HEK293 (cell line): Measurements from ENCODE around the gene SIL1.

Experiments
- CTCF ChIA-PET: fragments of 350-600 bp; formaldehyde crosslinking; extraction: SDS; loops from one replicate; lab custom pipeline; 2021; ENCODE audit warnings: antibody characterized with exemption; lab: Yijun Ruan, JAX
- POLR2A ChIA-PET: fragments of 300-600 bp; formaldehyde crosslinking; extraction: SDS; loops from one replicate; lab custom pipeline; 2020; ENCODE audit warnings: antibody characterized with exemption, inconsistent platforms; lab: Yijun Ruan, JAX
- H3K27ac ChIP-seq: fragments of 200-500 bp; sonication (Bioruptor generic); 2 replicates; pipeline ENCODE4 v1.5.1; 2014; ENCODE audit warnings: low read depth, low read length, control low read depth, inconsistent platforms; ENCODE audit errors: extremely low read depth
- H3K36me3 ChIP-seq, 2 experiments: fragments of 200-500 bp in 1 of 2; sonication (Bioruptor generic) in 1 of 2; 1 replicate in 1 of 2; 2 replicates in 1 of 2; pipeline ENCODE4 v1.5.1; 2014 to 2017; ENCODE audit warnings: inconsistent platforms in 2 of 2, low read length in 2 of 2; ENCODE audit not compliant: control insufficient read depth in 2 of 2, insufficient read depth in 1 of 2
- H3K4me1 ChIP-seq: fragments of 200-500 bp; sonication (Bioruptor generic); 2 replicates; pipeline ENCODE4 v1.5.1; 2014; ENCODE audit warnings: mild to moderate bottlenecking, low read length, inconsistent platforms; ENCODE audit not compliant: control insufficient read depth, insufficient read depth
- H3K4me3 ChIP-seq: 2 replicates; pipeline ENCODE4 v1.5.1; 2011; ENCODE audit warnings: low read depth, mild to moderate bottlenecking, control low read depth, low read length, moderate library complexity
- H3K9me3 ChIP-seq: fragments of 200-500 bp; sonication (Bioruptor generic); 2 replicates; pipeline ENCODE4 v1.5.1; 2014; ENCODE audit warnings: low read depth, low read length, inconsistent platforms; ENCODE audit not compliant: control insufficient read depth, insufficient read depth
- GLIS1 ChIP-seq: fragments of 450-650 bp; formaldehyde crosslinking; IDR thresholded peaks from 2 replicates; pipeline ENCODE4 v1.5.1; 2016; ENCODE audit warnings: missing biosample characterization, missing genetic modification characterization
- GLIS2 ChIP-seq: fragments of 450-650 bp; formaldehyde crosslinking; IDR thresholded peaks from 2 replicates; pipeline ENCODE4 v1.5.1; 2016; ENCODE audit warnings: missing biosample characterization, missing genetic modification characterization
- HOXD13 ChIP-seq: sonication (generic); formaldehyde crosslinking; IDR thresholded peaks from 2 replicates; pipeline ENCODE4 v1.8.0; 2022; ENCODE audit warnings: missing genetic modification reagents, borderline replicate concordance
- KLF8 ChIP-seq: fragments of 450-650 bp; formaldehyde crosslinking; IDR thresholded peaks from 2 replicates; pipeline ENCODE4 v1.5.1; 2016; ENCODE audit warnings: missing biosample characterization, missing genetic modification characterization
- SCRT2 ChIP-seq: fragments of 450-650 bp; formaldehyde crosslinking; IDR thresholded peaks from 2 replicates; pipeline ENCODE4 v1.5.1; 2016; ENCODE audit warnings: missing biosample characterization, missing genetic modification characterization
- SP2 ChIP-seq: fragments of 450-650 bp; formaldehyde crosslinking; IDR thresholded peaks from 2 replicates; pipeline ENCODE4 v1.5.1; 2016; ENCODE audit warnings: missing biosample characterization, missing genetic modification characterization
- YY1 ChIP-seq: fragments of 450-650 bp; formaldehyde crosslinking; IDR thresholded peaks from 2 replicates; pipeline ENCODE4 v1.5.1; 2018; ENCODE audit warnings: missing biosample characterization, missing genetic modification characterization
- YY2 ChIP-seq: fragments of 450-650 bp; formaldehyde crosslinking; IDR thresholded peaks from 2 replicates; pipeline ENCODE4 v1.5.1; 2016; ENCODE audit warnings: missing biosample characterization, missing genetic modification characterization
- ZBTB7A ChIP-seq: fragments of 450-650 bp; formaldehyde crosslinking; IDR thresholded peaks from 2 replicates; pipeline ENCODE4 v1.5.1; 2016; ENCODE audit warnings: low read depth, missing biosample characterization, missing genetic modification characterization
- ZEB2 ChIP-seq: fragments of 450-650 bp; formaldehyde crosslinking; IDR thresholded peaks from 2 replicates; pipeline ENCODE4 v1.5.1; 2016; ENCODE audit warnings: missing biosample characterization, missing genetic modification characterization
- ZFP3 ChIP-seq: fragments of 450-650 bp; formaldehyde crosslinking; IDR thresholded peaks from 2 replicates; pipeline ENCODE4 v1.5.1; 2016; ENCODE audit warnings: low read depth, missing biosample characterization, missing genetic modification characterization
- ZIC2 ChIP-seq: fragments of 450-650 bp; formaldehyde crosslinking; IDR thresholded peaks from 2 replicates; pipeline ENCODE4 v1.5.1; 2016; ENCODE audit warnings: missing biosample characterization, missing genetic modification characterization
- ZNF112 ChIP-seq: fragments of 450-650 bp; formaldehyde crosslinking; IDR thresholded peaks from 2 replicates; pipeline ENCODE4 v1.5.0; 2017; ENCODE audit warnings: missing biosample characterization, missing genetic modification characterization
- ZNF133 ChIP-seq: fragments of 450-650 bp; formaldehyde crosslinking; IDR thresholded peaks from 2 replicates; pipeline ENCODE4 v1.5.1; 2016; ENCODE audit warnings: missing biosample characterization, missing genetic modification characterization
- ZNF140 ChIP-seq: fragments of 450-650 bp; formaldehyde crosslinking; IDR thresholded peaks from 2 replicates; pipeline ENCODE4 v1.5.1; 2016; ENCODE audit warnings: missing biosample characterization, missing genetic modification characterization
- ZNF16 ChIP-seq: fragments of 450-650 bp; formaldehyde crosslinking; IDR thresholded peaks from 2 replicates; pipeline ENCODE4 v1.5.1; 2016; ENCODE audit warnings: low read depth, missing biosample characterization, missing genetic modification characterization
- ZNF169 ChIP-seq: fragments of 450-650 bp; formaldehyde crosslinking; IDR thresholded peaks from 2 replicates; pipeline ENCODE4 v1.5.1; 2016; ENCODE audit warnings: missing biosample characterization, missing genetic modification characterization
- ZNF23 ChIP-seq: fragments of 450-650 bp; formaldehyde crosslinking; IDR thresholded peaks from 2 replicates; pipeline ENCODE4 v1.5.1; 2016; ENCODE audit warnings: missing biosample characterization, missing genetic modification characterization, borderline replicate concordance
- ZNF292 ChIP-seq: fragments of 450-650 bp; formaldehyde crosslinking; IDR thresholded peaks from 2 replicates; pipeline ENCODE4 v1.5.1; 2016; ENCODE audit warnings: low read depth, missing biosample characterization, missing genetic modification characterization, borderline replicate concordance
- ZNF302 ChIP-seq: fragments of 450-650 bp; formaldehyde crosslinking; IDR thresholded peaks from 2 replicates; pipeline ENCODE4 v1.5.1; 2016; ENCODE audit warnings: missing biosample characterization, missing genetic modification characterization, low read depth
- ZNF341 ChIP-seq: fragments of 450-650 bp; formaldehyde crosslinking; IDR thresholded peaks from 2 replicates; pipeline ENCODE4; 2016; ENCODE audit warnings: low read depth, missing biosample characterization, missing genetic modification characterization
- ZNF416 ChIP-seq: fragments of 450-650 bp; formaldehyde crosslinking; IDR thresholded peaks from 2 replicates; pipeline ENCODE4 v1.5.1; 2016; ENCODE audit warnings: missing biosample characterization, missing genetic modification characterization
- ZNF513 ChIP-seq: fragments of 450-650 bp; IDR thresholded peaks from 2 replicates; pipeline ENCODE4 v1.5.1; 2018; ENCODE audit warnings: missing biosample characterization, missing genetic modification characterization
- ZNF521 ChIP-seq: fragments of 450-650 bp; formaldehyde crosslinking; IDR thresholded peaks from 2 replicates; pipeline ENCODE4 v1.5.1; 2017; ENCODE audit warnings: missing biosample characterization, mild to moderate bottlenecking, missing genetic modification characterization
- ZNF558 ChIP-seq: fragments of 450-650 bp; formaldehyde crosslinking; IDR thresholded peaks from 2 replicates; pipeline ENCODE4 v1.5.1; 2016; ENCODE audit warnings: missing biosample characterization, missing genetic modification characterization
- ZNF624 ChIP-seq: fragments of 450-650 bp; formaldehyde crosslinking; IDR thresholded peaks from 2 replicates; pipeline ENCODE4 v1.5.1; 2017; ENCODE audit warnings: missing biosample characterization, missing genetic modification characterization
- TF ChIP-seq, protein P1 (sequence below): fragments of 450-650 bp; formaldehyde crosslinking; IDR thresholded peaks from 2 replicates; pipeline ENCODE4 v1.5.1; 2016; ENCODE audit warnings: missing biosample characterization, missing genetic modification characterization
- TF ChIP-seq, protein P2 (sequence below): fragments of 450-650 bp; formaldehyde crosslinking; IDR thresholded peaks from 2 replicates; pipeline ENCODE4 v1.5.1; 2016; ENCODE audit warnings: missing biosample characterization, missing genetic modification characterization

SIL1 gene

GRCh38 chr5:139183502-139183901 lies 14.7 kb downstream of the SIL1 start (continued):
- TF ChIP-seq, protein P1, sequence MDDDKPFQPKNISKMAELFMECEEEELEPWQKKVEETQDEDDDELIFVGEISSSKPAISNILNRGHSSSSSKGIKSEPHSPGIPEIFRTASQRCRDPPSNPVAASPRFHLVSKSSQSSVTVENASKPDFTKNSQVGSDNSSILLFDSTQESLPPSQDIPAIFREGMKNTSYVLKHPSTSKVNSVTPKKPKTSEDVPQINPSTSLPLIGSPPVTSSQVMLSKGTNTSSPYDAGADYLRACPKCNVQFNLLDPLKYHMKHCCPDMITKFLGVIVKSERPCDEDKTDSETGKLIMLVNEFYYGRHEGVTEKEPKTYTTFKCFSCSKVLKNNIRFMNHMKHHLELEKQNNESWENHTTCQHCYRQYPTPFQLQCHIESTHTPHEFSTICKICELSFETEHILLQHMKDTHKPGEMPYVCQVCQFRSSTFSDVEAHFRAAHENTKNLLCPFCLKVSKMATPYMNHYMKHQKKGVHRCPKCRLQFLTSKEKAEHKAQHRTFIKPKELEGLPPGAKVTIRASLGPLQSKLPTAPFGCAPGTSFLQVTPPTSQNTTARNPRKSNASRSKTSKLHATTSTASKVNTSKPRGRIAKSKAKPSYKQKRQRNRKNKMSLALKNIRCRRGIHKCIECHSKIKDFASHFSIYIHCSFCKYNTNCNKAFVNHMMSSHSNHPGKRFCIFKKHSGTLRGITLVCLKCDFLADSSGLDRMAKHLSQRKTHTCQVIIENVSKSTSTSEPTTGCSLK (tag by site-specific recombination), result no peak
- TF ChIP-seq ZNF112, result no peak
- peak; percentile 55 for TF ChIP-seq SCRT2 (tag by site-specific recombination)
- TF ChIP-seq ZNF16 (tag by site-specific recombination), result no peak
- TF ChIP-seq ZNF133, result no peak
- no peak for TF ChIP-seq ZBTB7A
- TF ChIP-seq ZIC2 (tag by site-specific recombination), result peak; percentile 82

DNA sequence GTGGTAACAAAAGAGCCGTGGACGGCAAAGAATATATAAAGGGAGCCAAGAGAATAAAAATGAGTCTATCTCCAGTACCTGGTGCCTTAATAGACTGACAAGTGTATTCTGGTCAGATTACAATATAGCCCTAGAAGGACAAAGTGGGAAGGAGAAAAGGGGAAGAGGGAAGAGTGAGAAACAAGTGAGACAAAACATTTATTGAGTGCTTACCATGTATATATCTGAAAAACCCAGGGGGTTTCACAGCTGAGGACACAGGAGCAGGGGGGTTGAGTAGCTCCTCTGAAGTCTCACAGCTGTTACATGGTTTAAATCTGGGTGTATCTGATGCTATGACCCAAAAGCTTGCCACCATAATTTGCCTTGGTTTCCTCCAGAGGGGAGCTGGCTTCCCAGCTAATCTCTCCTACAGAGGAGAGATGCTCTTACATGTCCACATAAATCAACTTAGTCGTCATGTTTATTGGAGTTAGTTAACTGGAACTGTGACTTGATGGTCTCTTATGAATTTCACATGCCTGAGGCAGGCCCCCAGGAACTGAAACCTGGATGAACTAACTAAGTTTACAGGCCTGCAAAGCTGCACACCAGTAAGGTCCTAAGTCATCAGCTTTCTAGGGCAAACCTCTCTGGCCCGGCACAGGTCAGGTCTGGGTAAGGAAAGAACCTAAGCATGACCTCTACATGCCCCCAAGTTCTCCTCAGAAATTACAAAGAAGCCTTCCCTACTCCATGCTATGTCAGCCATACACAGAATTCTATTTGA lies 15.5 kb downstream of the SIL1 start:
- H3K27ac ChIP-seq, result 0 out of 2 replicates have a peak overlapping the region, but pooled peaks have one; percentile 11
- no peaks in the 10 kb centered on the region for H3K9me3 ChIP-seq
- ChIA-PET CTCF (interaction anchor here (0.7 kb wide), 1 partner anchor 75 kb away, joined by 3 read pairs; no protein-coding TSS in a partner anchor), POLR2A (no interaction called here)
- no peaks in the 10 kb centered on the region; a peak in 1 of 3 replicates for H3K36me3 ChIP-seq
- TF ChIP-seq ZEB2 (tag by site-specific recombination), result 0 out of 2 replicates have a peak, but pooled peaks have one; percentile 5
- TF ChIP-seq YY1 (tag by site-specific recombination), result no peak
- TF ChIP-seq, protein P2, sequence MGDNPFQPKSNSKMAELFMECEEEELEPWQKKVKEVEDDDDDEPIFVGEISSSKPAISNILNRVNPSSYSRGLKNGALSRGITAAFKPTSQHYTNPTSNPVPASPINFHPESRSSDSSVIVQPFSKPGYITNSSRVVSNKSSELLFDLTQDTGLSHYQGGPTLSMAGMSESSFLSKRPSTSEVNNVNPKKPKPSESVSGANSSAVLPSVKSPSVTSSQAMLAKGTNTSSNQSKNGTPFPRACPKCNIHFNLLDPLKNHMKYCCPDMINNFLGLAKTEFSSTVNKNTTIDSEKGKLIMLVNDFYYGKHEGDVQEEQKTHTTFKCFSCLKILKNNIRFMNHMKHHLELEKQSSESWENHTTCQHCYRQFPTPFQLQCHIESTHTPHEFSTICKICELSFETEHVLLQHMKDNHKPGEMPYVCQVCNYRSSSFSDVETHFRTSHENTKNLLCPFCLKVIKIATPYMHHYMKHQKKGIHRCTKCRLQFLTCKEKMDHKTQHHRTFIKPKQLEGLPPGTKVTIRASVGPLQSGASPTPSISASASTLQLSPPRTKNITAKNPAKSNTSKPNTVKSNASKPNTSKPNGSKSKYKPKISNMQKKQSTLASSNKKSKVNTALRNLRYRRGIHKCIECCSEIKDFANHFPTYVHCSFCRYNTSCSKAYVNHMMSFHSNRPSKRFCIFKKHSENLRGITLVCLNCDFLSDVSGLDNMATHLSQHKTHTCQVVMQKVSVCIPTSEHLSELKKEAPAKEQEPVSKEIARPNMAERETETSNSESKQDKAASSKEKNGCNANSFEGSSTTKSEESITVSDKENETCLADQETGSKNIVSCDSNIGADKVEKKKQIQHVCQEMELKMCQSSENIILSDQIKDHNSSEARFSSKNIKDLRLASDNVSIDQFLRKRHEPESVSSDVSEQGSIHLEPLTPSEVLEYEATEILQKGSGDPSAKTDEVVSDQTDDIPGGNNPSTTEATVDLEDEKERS (tag by site-specific recombination), result no peak
- TF ChIP-seq ZNF624, result no peak
- TF ChIP-seq YY2 (tag by site-specific recombination), result 0 out of 2 replicates have a peak, but pooled peaks have one; percentile 6
- peak; percentile 33; the same call in 1 of the 2 replicates for TF ChIP-seq GLIS1 (tag by site-specific recombination)
- no peak for TF ChIP-seq ZNF416 (tag by site-specific recombination)
- peak; percentile 76 for TF ChIP-seq ZNF341 (tag by site-specific recombination)
- no peak for TF ChIP-seq ZNF558
- TF ChIP-seq ZNF140 (tag by site-specific recombination), result no peak
- TF ChIP-seq GLIS2 (tag by site-specific recombination), result no peak
- H3K4me3 ChIP-seq, result no peak overlapping the region
- peaks cover 46% of the 10 kb centered on the region for H3K4me1 ChIP-seq

DNA sequence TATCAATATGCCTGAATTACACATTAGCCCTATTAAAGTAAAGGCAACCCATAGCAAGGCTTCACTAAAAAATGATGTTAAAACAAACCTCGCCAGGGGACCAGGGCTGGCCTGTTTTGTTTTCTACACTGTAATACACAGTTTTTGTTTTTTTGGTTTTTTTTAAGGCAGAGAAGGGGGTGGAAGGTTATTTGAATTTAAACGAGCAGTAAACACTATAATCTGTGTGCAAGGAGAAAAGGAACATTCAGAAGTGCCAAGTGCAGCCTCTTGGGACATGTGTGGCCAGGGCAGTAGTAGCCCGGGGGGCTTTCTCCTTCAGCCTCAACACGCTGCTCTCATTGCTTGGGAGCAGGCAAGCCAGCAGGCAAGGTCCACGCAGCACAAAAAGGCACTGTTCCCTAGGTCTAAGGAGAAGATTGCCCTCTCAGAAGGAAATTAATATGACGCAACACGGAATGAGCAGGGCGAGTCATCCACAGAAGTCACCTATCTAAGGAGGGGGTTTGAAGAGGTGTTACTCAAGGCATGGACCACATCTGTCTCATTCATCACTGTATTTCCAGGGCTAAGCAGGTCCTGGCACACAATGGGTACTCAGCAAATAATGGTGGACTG lies 16.2 kb downstream of the SIL1 start:
- H3K27ac ChIP-seq, result peak overlapping the region; percentile 11; the same call in 1 of the 2 replicates
- H3K9me3 ChIP-seq, result no peaks in the 10 kb centered on the region
- H3K4me1 ChIP-seq, result peaks cover 46% of the 10 kb centered on the region
- ChIA-PET CTCF (no interaction called here), POLR2A (no interaction called here)
- no peak overlapping the region for H3K4me3 ChIP-seq
- no peaks in the 10 kb centered on the region for H3K36me3 ChIP-seq
- TF ChIP-seq SP2 (tag by site-specific recombination) (no peak), ZNF302 (tag by site-specific recombination) (no peak), ZNF292 (no peak), HOXD13 (CRISPR knock-in tag) (no peak), ZFP3 (no peak), KLF8 (tag by site-specific recombination) (no peak), ZNF112 (no peak), ZNF23 (no peak), YY1 (tag by site-specific recombination) (no peak), ZNF169 (tag by site-specific recombination) (no peak), ZNF521 (tag by site-specific recombination) (no peak), ZNF513 (tag by site-specific recombination) (no peak)
